Keratinocyte (primary cell): ENCODE data around the gene ANP32D. TPM values are rescaled to one million over a fixed set of nuclear protein-coding genes. Genes with fewer than 3 reads are reported as not detected.
"Not testable (repeated sequence)": the region's sequence is repeated elsewhere in the genome, so short reads cannot be mapped to it uniquely, and the experiment has no call there.

Experiments used
- DNase-seq: peaks from one replicate; pipeline ENCODE4 v3.0.0-alpha.2; 2011; ENCODE audit warnings: low read depth, missing footprints, low spot score
- FAIRE-seq: peaks from 2 replicates; lab custom pipeline; 2011; peaks lifted over from hg19 to GRCh38; lab: Jason Lieb, UNC
- H2AFZ ChIP-seq: 2 replicates; pipeline ENCODE4 v1.6.0; 2012; ENCODE audit warnings: low read length, control low read depth, inconsistent platforms; ENCODE audit not compliant: control insufficient read depth
- H3K27ac ChIP-seq: 2 replicates; pipeline ENCODE4 v1.5.1; 2011; ENCODE audit warnings: low read length; ENCODE audit not compliant: control insufficient read depth, insufficient read depth
- H3K27me3 ChIP-seq: 3 replicates; pipeline ENCODE4 v1.6.0; 2011; ENCODE audit warnings: low read length; ENCODE audit not compliant: control insufficient read depth, insufficient read depth; ENCODE audit errors: extremely low read depth
- H3K36me3 ChIP-seq, 2 experiments: 2 replicates in 1 of 2; 3 replicates in 1 of 2; pipeline ENCODE4 v1.5.1; 2011; ENCODE audit warnings: low read length in 2 of 2, mild to moderate bottlenecking in 1 of 2; ENCODE audit not compliant: control insufficient read depth in 2 of 2, insufficient read depth in 2 of 2; ENCODE audit errors: extremely low read depth in 1 of 2
- H3K4me1 ChIP-seq: 3 replicates; pipeline ENCODE4 v1.5.1; 2011; ENCODE audit warnings: low read length; ENCODE audit not compliant: control insufficient read depth, insufficient read depth; ENCODE audit errors: extremely low read depth
- H3K4me2 ChIP-seq: 3 replicates; pipeline ENCODE4 v1.6.0; 2011; ENCODE audit warnings: low read depth, low read length; ENCODE audit not compliant: control insufficient read depth, insufficient read depth; ENCODE audit errors: extremely low read depth
- H3K4me3 ChIP-seq, 3 experiments: fragments of 200-600 bp in 1 of 3; sonication (generic) in 1 of 3; 2 replicates in 2 of 3; 3 replicates in 1 of 3; pipeline ENCODE4 v1.5.1; 2011 to 2016; ENCODE audit warnings: low read length in 3 of 3, mild to moderate bottlenecking in 3 of 3, control low read depth in 2 of 3, inconsistent platforms in 1 of 3, low read depth in 1 of 3, mixed read lengths in 1 of 3, mixed run types in 1 of 3, moderate library complexity in 1 of 3; ENCODE audit not compliant: control insufficient read depth in 2 of 3, insufficient read depth in 2 of 3; ENCODE audit errors: extremely low read depth in 1 of 3
- H3K79me2 ChIP-seq: 2 replicates; pipeline ENCODE4 v1.6.0; 2012; ENCODE audit warnings: low read length; ENCODE audit not compliant: control insufficient read depth, insufficient read depth
- H3K9ac ChIP-seq: 3 replicates; pipeline ENCODE4 v1.6.0; 2011; ENCODE audit warnings: low read length; ENCODE audit not compliant: control insufficient read depth, insufficient read depth; ENCODE audit errors: extremely low read depth
- H3K9me1 ChIP-seq: 3 replicates; pipeline ENCODE4 v1.6.0; 2011; ENCODE audit warnings: low read length; ENCODE audit not compliant: control insufficient read depth, insufficient read depth; ENCODE audit errors: extremely low read depth
- H3K9me3 ChIP-seq: 2 replicates; pipeline ENCODE4 v1.5.1; 2012; ENCODE audit warnings: low read depth, low read length; ENCODE audit not compliant: control insufficient read depth
- H4K20me1 ChIP-seq: 3 replicates; pipeline ENCODE4 v1.6.0; 2011; ENCODE audit warnings: low read length; ENCODE audit not compliant: control insufficient read depth, insufficient read depth; ENCODE audit errors: extremely low read depth
- EZH2 ChIP-seq: IDR thresholded peaks from one replicate; pipeline ENCODE4 v1.6.1; 2012; ENCODE audit warnings: inconsistent platforms, mild to moderate bottlenecking, low read length, moderate library complexity
- dilution Hi-C: fragments of 300-500 bp; cut with MboI; formaldehyde crosslinking; loops from one replicate; pipeline ENCODE4 v1.7.0; 2020; ENCODE audit warnings: low sequenced_read_pairs; ENCODE audit not compliant: extremely low pct_ligation_motif_present
- polyA plus RNA-seq, 5 experiments: library from polyadenylated mRNA; depleted of rRNA in 3 of 5; stranded (reverse) in 3 of 5; stranded (forward) in 1 of 5; unstranded in 1 of 5; fragments of >200 nt; gene quantifications; 1 replicate in 1 of 5; 2 replicates in 3 of 5; 3 replicates in 1 of 5; pipeline versions ENCODE4 v1.2.1 to v1.2.3, GENCODE V29; 2011 to 2012; ENCODE audit warnings: missing spikeins in 2 of 5, low read depth in 1 of 5, low replicate concordance in 1 of 5
- TF ChIP-seq, protein P1 (sequence below), 3 experiments: IDR thresholded peaks in 1 of 3; conservative IDR thresholded peaks in 1 of 3; optimal IDR thresholded peaks in 1 of 3; 2 replicates in 2 of 3; 3 replicates in 1 of 3; pipeline versions ENCODE3 to v1.5.1; 2011; ENCODE audit warnings: low read length in 3 of 3, mild to moderate bottlenecking in 3 of 3, moderate library complexity in 2 of 3, control low read depth in 1 of 3, inconsistent platforms in 1 of 3; ENCODE audit not compliant: insufficient read depth in 2 of 3; ENCODE audit errors: extremely low read depth in 1 of 3

Gene ANP32D
- polyA plus RNA-seq, 1 donor (not counting 4 experiments of a cell fraction or from before 2014, with no cell fraction given): not detected

DNA sequence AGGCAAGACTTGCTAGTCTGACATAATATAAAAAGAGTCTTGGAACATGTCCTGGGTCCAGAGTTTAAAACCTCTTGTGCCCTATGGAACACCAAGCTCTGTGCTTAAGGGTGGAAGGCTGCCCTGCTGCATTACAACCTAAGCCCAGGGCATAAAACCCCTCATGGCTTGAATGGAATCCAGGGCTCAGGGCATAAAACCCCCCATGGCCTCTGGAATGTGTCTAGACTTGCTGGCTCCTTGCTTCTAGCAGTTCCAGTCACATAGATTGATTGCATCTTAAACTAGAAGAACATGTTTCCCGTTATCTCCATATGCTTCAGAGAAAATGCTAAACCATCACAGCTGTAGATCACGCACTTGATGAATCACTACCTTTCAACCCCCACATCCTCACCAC, 34.5 kb downstream of the ANP32D start:
- H3K9me3 ChIP-seq, H4K20me1 ChIP-seq, H3K9me1 ChIP-seq, H3K4me3 ChIP-seq, H3K36me3 ChIP-seq, FAIRE-seq, H3K79me2 ChIP-seq, DNase-seq, H3K27ac ChIP-seq, H3K4me2 ChIP-seq, dilution Hi-C loops, H2AFZ ChIP-seq, H3K4me1 ChIP-seq, H3K9ac ChIP-seq, H3K27me3 ChIP-seq: not testable (repeated sequence)

DNA sequence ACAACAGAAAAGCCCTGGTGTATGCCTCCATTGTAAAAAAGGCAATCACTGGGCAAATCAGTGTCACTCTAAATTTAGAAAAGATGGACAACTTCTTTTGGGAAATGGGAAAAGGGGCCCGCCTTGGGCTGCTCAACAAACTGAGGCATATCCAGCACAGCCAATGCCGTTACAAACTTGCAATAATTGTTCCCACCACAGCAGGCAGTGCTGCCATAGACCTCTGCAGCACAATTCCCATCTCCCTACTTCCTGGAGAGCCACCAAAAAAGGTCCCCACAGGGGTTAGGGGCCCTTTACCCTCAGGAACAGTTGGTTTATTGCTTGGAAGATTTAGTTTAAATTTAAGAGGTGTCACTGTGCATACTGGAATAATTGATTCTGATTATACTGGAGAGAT, 36.6 kb downstream of the ANP32D start:
- Histone ChIP-seq H4K20me1 (no peaks in the 10 kb centered on the region), H3K9me3 (peaks cover 2% of the 10 kb centered on the region), H3K79me2 (no peaks in the 10 kb centered on the region), H3K4me2 (no peak overlapping the region), H3K27ac (no peak overlapping the region), H3K9ac (no peak overlapping the region), H2AFZ (no peak overlapping the region), H3K9me1 (no peaks in the 10 kb centered on the region), H3K4me1 (no peaks in the 10 kb centered on the region), H3K36me3 (no peaks in the 10 kb centered on the region), H3K4me3 (no peak overlapping the region), H3K27me3 (peaks cover 8% of the 10 kb centered on the region)
- no peak for FAIRE-seq
- TF ChIP-seq, protein P1, sequence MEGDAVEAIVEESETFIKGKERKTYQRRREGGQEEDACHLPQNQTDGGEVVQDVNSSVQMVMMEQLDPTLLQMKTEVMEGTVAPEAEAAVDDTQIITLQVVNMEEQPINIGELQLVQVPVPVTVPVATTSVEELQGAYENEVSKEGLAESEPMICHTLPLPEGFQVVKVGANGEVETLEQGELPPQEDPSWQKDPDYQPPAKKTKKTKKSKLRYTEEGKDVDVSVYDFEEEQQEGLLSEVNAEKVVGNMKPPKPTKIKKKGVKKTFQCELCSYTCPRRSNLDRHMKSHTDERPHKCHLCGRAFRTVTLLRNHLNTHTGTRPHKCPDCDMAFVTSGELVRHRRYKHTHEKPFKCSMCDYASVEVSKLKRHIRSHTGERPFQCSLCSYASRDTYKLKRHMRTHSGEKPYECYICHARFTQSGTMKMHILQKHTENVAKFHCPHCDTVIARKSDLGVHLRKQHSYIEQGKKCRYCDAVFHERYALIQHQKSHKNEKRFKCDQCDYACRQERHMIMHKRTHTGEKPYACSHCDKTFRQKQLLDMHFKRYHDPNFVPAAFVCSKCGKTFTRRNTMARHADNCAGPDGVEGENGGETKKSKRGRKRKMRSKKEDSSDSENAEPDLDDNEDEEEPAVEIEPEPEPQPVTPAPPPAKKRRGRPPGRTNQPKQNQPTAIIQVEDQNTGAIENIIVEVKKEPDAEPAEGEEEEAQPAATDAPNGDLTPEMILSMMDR (optimal IDR thresholded peaks at IDR 0.05 in 1 of 3, IDR thresholded peaks at IDR 0.05 in 1 of 3, conservative IDR thresholded peaks at IDR 0.05 in 1 of 3; ENCODE audit: extremely low read depth in 1 of 3, insufficient read depth in 2 of 3, low read length in 3 of 3): no peak
- TF ChIP-seq EZH2: no peak
- dilution Hi-C loops: no loop called here
- DNase-seq: no peak

DNA sequence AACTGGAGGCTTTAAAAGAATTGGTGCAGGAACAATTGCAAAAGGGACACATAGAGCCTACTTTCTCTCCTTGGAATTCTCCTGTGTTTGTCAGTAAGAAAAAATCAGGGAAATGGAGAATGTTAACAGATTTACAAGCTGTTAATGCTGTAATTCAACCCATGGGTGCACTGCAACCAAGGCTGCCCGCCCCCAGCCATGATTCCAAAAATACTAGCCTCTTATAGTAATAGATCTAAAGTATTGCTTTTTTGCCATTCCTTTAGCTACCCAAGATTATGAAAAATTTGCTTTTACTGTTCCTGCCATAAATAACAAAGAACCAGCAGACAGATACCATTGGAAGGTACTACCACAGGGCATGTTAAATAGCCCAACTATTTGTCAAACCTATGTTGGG, 37.8 kb downstream of the ANP32D start:
- no peak overlapping the region for H3K4me2 ChIP-seq
- no peaks in the 10 kb centered on the region for H3K9me1 ChIP-seq
- TF ChIP-seq, protein P1 (optimal IDR thresholded peaks at IDR 0.05 in 1 of 3, IDR thresholded peaks at IDR 0.05 in 1 of 3, conservative IDR thresholded peaks at IDR 0.05 in 1 of 3; ENCODE audit: extremely low read depth in 1 of 3, insufficient read depth in 2 of 3, low read length in 3 of 3): no peak
- no peak for TF ChIP-seq EZH2
- no peaks in the 10 kb centered on the region for H3K79me2 ChIP-seq
- H3K27me3 ChIP-seq: peaks cover 4% of the 10 kb centered on the region
- DNase-seq (no peak), FAIRE-seq (no peak)
- H2AFZ ChIP-seq: no peak overlapping the region
- peaks cover 2% of the 10 kb centered on the region for H3K9me3 ChIP-seq
- H3K4me1 ChIP-seq: no peaks in the 10 kb centered on the region
- no peaks in the 10 kb centered on the region for H3K36me3 ChIP-seq
- dilution Hi-C loops: no loop called here
- no peak overlapping the region for H3K4me3 ChIP-seq
- no peak overlapping the region for H3K27ac ChIP-seq
- no peak overlapping the region for H3K9ac ChIP-seq
- no peaks in the 10 kb centered on the region for H4K20me1 ChIP-seq
